Measurements from ENCODE around the gene SNX21.
"Not testable (repeated sequence)": the region's sequence is repeated elsewhere in the genome, so short reads cannot be mapped to it uniquely, and the experiment has no call there.

SNX21 gene

GRCh38 chr20:45873409-45874103 lies 40.0 kb downstream of the SNX21 start:
- Histone ChIP-seq H3K4me3 (ENCODE audit: low read length) (no peak overlapping the region), H3K9me3 (ENCODE audit: insufficient read depth, low read depth, low read length) (no peaks in the 10 kb centered on the region), H3K4me1 (ENCODE audit: insufficient read depth, low read length) (no peaks in the 10 kb centered on the region), H3K9ac (ENCODE audit: low read depth, low read length) (no peak overlapping the region), H3K36me3 (ENCODE audit: insufficient read depth, low read depth, low read length) (peaks cover 18% of the 10 kb centered on the region), H3K27me3 (ENCODE audit: insufficient read depth, low read length) (no peaks in the 10 kb centered on the region), H3K27ac (ENCODE audit: low read length) (no peak overlapping the region)

- H3K27ac ChIP-seq (ENCODE audit: low read length); H3K9ac ChIP-seq (ENCODE audit: low read depth, low read length); H3K4me1 ChIP-seq (ENCODE audit: insufficient read depth, low read length); H3K4me3 ChIP-seq (ENCODE audit: low read length); H3K9me3 ChIP-seq (ENCODE audit: insufficient read depth, low read depth, low read length); H3K27me3 ChIP-seq (ENCODE audit: insufficient read depth, low read length): not testable (repeated sequence)
- H3K36me3 ChIP-seq (ENCODE audit: insufficient read depth, low read depth, low read length): peaks cover 18% of the 10 kb centered on the region
Measured at GRCh38 chr20:45874104-45874481, 40.5 kb downstream of the SNX21 start.

DNA sequence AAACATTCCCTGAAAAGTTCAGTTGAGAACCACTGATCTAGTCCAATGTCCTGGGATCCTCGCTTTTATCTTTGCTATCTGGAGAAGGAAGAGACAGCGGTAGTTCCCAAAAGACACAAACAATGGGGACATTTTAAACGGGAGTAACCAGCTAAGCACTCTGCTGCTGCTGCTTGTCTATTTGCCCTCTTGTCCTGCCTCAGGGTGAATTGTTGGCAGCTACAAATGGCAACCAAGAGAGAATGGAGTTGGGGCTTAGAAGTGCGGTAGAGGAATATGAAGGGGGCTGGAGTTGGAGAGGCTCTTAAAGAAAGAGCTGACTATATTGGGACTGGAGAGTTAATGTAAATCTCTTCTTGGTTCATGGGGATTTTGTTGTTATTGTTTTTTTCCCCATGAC lies 41.0 kb downstream of the SNX21 start:
- H3K27me3 ChIP-seq (ENCODE audit: insufficient read depth, low read length): no peaks in the 10 kb centered on the region
- peaks cover 18% of the 10 kb centered on the region for H3K36me3 ChIP-seq (ENCODE audit: insufficient read depth, low read depth, low read length)
- H3K9me3 ChIP-seq (ENCODE audit: insufficient read depth, low read depth, low read length): no peaks in the 10 kb centered on the region

GRCh38 chr20:45878076-45878761 lies 44.6 kb downstream of the SNX21 start:
- no peak overlapping the region for H3K4me3 ChIP-seq (ENCODE audit: low read length)
- H3K4me1 ChIP-seq (ENCODE audit: insufficient read depth, low read length): no peaks in the 10 kb centered on the region
- H3K27ac ChIP-seq (ENCODE audit: low read length): no peak overlapping the region
- H3K36me3 ChIP-seq (ENCODE audit: insufficient read depth, low read depth, low read length): peaks cover 29% of the 10 kb centered on the region
- no peaks in the 10 kb centered on the region for H3K9me3 ChIP-seq (ENCODE audit: insufficient read depth, low read depth, low read length)
- H3K27me3 ChIP-seq (ENCODE audit: insufficient read depth, low read length): no peaks in the 10 kb centered on the region
- H3K9ac ChIP-seq (ENCODE audit: low read depth, low read length): no peak overlapping the region

More for the DNA sequence above, 41.0 kb downstream of the SNX21 start:
- H3K4me3 ChIP-seq (ENCODE audit: low read length): no peak overlapping the region
- H3K4me1 ChIP-seq (ENCODE audit: insufficient read depth, low read length): no peaks in the 10 kb centered on the region
- H3K9ac ChIP-seq (ENCODE audit: low read depth, low read length): no peak overlapping the region
- H3K27ac ChIP-seq (ENCODE audit: low read length): no peak overlapping the region

DNA sequence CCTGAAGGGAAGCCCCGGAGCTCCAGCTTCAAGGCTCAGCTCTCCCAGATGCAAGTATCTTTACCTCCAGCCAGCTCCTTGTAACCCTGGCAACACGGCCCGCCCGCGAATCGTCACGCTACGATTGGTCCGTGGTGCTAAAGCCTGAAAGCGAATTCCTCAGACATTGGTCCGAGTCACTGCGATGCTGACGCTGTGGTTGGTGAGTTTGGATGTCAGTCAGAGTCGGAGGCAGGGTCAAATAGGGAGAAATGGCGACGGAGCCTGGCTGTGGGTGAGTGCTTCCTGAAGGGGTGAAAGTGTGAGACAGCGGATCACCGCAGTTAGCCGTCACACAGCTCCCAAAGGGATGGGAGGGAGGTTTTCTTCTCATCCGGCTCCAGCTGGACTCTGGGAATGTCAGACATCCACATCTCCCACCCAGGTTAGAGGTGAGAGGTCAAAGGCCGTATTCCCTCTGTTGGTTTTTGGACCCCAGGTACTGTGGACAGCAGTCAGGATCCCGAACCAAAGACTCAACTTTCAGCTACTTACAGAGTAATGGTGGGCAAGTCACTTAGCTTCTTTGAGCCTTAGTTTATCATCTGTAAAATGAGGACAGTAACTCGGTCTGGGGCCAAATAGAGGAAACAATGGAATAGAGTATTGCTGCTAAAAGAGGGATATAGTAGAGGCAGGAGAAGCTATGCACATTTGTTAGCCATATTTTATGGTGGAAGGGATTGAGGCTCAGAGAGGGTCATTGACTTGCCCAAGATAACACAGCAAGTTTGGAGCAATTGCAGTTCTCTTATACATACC lies 47.6 kb downstream of the SNX21 start, which contains the start of gene ZSWIM1:
TSS of gene ZSWIM1 (plus strand) at position 240 of the 801 bp plus-strand sequence. CDS start 1,366 bp downstream, outside the sequence.
- H3K4me1 ChIP-seq (ENCODE audit: insufficient read depth, low read length): no peaks in the 10 kb centered on the region
- H3K27me3 ChIP-seq (ENCODE audit: insufficient read depth, low read length): no peaks in the 10 kb centered on the region
- no peaks in the 10 kb centered on the region for H3K9me3 ChIP-seq (ENCODE audit: insufficient read depth, low read depth, low read length)
- peak within 1 kb of the TSS; percentile 95 for H3K9ac ChIP-seq (ENCODE audit: low read depth, low read length)
- peaks cover 48% of the 10 kb centered on the region for H3K36me3 ChIP-seq (ENCODE audit: insufficient read depth, low read depth, low read length)
- H3K4me3 ChIP-seq (ENCODE audit: low read length): peak within 1 kb of the TSS; percentile 97
- no peak within 1 kb of the TSS for H3K27ac ChIP-seq (ENCODE audit: low read length)

DNA sequence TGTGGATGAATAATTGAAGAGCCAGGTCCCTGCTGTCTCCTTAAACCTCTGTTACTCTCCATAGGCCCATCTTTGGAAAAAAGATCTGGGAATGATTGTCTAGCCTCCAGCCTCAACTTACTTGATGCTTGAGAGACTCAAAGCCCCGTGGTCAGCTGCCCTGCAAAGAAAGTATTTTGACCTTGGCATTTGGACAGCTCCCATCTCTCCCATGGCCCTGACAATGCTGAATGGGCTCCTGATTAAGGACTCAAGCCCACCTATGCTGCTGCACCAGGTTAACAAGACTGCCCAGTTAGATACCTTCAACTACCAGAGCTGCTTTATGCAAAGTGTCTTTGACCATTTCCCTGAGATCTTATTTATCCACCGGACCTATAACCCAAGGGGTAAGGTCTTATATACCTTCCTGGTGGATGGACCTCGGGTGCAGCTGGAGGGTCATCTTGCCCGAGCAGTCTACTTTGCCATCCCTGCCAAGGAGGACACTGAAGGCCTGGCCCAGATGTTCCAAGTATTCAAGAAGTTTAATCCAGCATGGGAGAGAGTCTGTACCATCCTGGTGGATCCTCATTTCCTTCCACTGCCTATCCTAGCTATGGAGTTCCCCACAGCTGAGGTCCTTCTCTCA lies 49.0 kb downstream of the SNX21 start:
- no peaks in the 10 kb centered on the region for H3K4me1 ChIP-seq (ENCODE audit: insufficient read depth, low read length)
- no peaks in the 10 kb centered on the region for H3K9me3 ChIP-seq (ENCODE audit: insufficient read depth, low read depth, low read length)
- H3K27ac ChIP-seq (ENCODE audit: low read length): no peak overlapping the region
- H3K9ac ChIP-seq (ENCODE audit: low read depth, low read length): no peak overlapping the region
- peaks cover 41% of the 10 kb centered on the region for H3K36me3 ChIP-seq (ENCODE audit: insufficient read depth, low read depth, low read length)
- no peak overlapping the region for H3K4me3 ChIP-seq (ENCODE audit: low read length)
- H3K27me3 ChIP-seq (ENCODE audit: insufficient read depth, low read length): no peaks in the 10 kb centered on the region

DNA sequence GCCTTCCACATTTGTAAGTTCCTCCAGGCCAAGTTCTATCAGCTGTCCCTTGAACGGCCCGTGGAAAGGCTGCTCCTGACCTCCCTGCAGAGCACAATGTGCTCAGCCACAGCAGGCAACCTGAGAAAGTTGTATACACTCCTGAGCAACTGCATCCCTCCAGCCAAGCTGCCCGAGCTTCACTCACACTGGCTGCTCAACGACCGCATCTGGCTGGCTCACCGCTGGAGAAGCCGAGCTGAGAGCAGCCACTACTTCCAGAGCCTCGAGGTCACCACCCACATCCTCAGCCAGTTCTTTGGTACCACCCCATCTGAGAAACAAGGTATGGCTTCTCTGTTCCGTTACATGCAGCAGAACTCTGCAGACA lies 49.5 kb downstream of the SNX21 start:
- Histone ChIP-seq H3K36me3 (ENCODE audit: insufficient read depth, low read depth, low read length) (peaks cover 38% of the 10 kb centered on the region), H3K9me3 (ENCODE audit: insufficient read depth, low read depth, low read length) (no peaks in the 10 kb centered on the region), H3K27ac (ENCODE audit: low read length) (no peak overlapping the region), H3K9ac (ENCODE audit: low read depth, low read length) (no peak overlapping the region), H3K4me3 (ENCODE audit: low read length) (no peak overlapping the region), H3K27me3 (ENCODE audit: insufficient read depth, low read length) (no peaks in the 10 kb centered on the region), H3K4me1 (ENCODE audit: insufficient read depth, low read length) (no peaks in the 10 kb centered on the region)

DNA sequence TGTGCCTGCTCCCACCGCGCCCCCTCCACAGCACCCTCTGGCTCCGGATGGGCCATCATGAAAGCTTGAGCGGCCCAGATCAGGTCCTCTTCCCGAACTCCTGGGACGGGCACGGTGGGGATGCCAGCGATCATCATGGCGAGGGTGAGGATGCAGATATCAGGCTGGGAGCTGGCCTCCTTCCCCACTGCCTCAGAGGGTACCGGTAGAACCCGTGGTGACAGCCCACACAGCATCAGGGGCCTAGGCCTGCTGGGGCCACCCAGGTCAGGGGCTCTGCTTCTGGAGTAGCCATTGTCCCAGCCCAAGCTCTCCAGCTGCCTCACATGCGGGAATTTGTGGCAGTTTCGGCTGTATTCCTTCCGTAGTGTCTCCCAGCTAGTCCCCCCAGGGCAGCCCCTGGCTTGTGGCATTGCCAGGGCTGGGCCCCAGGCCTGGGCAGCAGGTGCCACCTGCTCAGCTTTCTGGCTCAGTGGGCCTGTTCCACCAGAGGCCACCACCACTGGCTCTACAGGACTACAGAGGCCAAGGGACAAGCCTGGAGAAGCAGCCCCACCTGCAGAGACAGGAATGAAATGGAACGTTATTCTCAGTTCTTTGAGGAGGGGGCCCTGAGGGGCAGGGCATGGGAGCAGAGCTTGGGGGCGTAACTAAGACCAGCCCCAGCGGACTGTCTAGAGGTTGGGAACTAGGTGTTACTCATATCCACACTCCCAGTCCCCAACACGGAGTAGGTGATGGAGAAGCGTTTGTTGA lies 53.2 kb downstream of the SNX21 start:
- Histone ChIP-seq H3K27ac (ENCODE audit: low read length) (no peak overlapping the region), H3K36me3 (ENCODE audit: insufficient read depth, low read depth, low read length) (peaks cover 43% of the 10 kb centered on the region), H3K9ac (ENCODE audit: low read depth, low read length) (no peak overlapping the region)

GRCh38 chr20:45887346-45887715 lies 53.7 kb downstream of the SNX21 start, which contains the start of gene SPATA25:
Gene SPATA25, minus strand, starts transcription at chr20:45887622. Its CDS starts 32 bp downstream, at chr20:45887590.
- no peaks in the 10 kb centered on the region for H3K27me3 ChIP-seq (ENCODE audit: insufficient read depth, low read length)
- H3K4me1 ChIP-seq (ENCODE audit: insufficient read depth, low read length): no peaks in the 10 kb centered on the region
- H3K4me3 ChIP-seq (ENCODE audit: low read length): no peak within 1 kb of the TSS
- no peak within 1 kb of the TSS for H3K9ac ChIP-seq (ENCODE audit: low read depth, low read length)
- no peaks in the 10 kb centered on the region for H3K9me3 ChIP-seq (ENCODE audit: insufficient read depth, low read depth, low read length)
- no peak within 1 kb of the TSS for H3K27ac ChIP-seq (ENCODE audit: low read length)
- H3K36me3 ChIP-seq (ENCODE audit: insufficient read depth, low read depth, low read length): peaks cover 41% of the 10 kb centered on the region

More for the DNA sequence above, 53.2 kb downstream of the SNX21 start:
- Histone ChIP-seq H3K4me1 (ENCODE audit: insufficient read depth, low read length) (no peaks in the 10 kb centered on the region), H3K9me3 (ENCODE audit: insufficient read depth, low read depth, low read length) (no peaks in the 10 kb centered on the region), H3K4me3 (ENCODE audit: low read length) (no peak overlapping the region), H3K27me3 (ENCODE audit: insufficient read depth, low read length) (no peaks in the 10 kb centered on the region)

- Histone ChIP-seq H3K9me3 (ENCODE audit: insufficient read depth, low read depth, low read length) (no peaks in the 10 kb centered on the region), H3K4me3 (ENCODE audit: low read length) (no peak overlapping the region), H3K4me1 (ENCODE audit: insufficient read depth, low read length) (no peaks in the 10 kb centered on the region), H3K27me3 (ENCODE audit: insufficient read depth, low read length) (no peaks in the 10 kb centered on the region), H3K27ac (ENCODE audit: low read length) (no peak overlapping the region), H3K9ac (ENCODE audit: low read depth, low read length) (no peak overlapping the region), H3K36me3 (ENCODE audit: insufficient read depth, low read depth, low read length) (peaks cover 36% of the 10 kb centered on the region)
Measured at GRCh38 chr20:45888681-45889080, 55.1 kb downstream of the SNX21 start.

All from iPS-20b (cell line).